ENCODE results near the gene ZYG11B.

- TF ChIP-seq CTCF (conservative IDR thresholded peaks at IDR 0.05) (no peak), ZFX (IDR thresholded peaks at IDR 0.05) (no peak)
These were observed 369 bp upstream of the ZYG11B start for GRCh38 chr1:52725903-52726264.

Measured in C4-2B (cell line).